ENCODE data around the gene S100A6.
"Not testable (repeated sequence)": the region's sequence is repeated elsewhere in the genome, so short reads cannot be mapped to it uniquely, and the experiment has no call there.

The S100A6 gene

DNA sequence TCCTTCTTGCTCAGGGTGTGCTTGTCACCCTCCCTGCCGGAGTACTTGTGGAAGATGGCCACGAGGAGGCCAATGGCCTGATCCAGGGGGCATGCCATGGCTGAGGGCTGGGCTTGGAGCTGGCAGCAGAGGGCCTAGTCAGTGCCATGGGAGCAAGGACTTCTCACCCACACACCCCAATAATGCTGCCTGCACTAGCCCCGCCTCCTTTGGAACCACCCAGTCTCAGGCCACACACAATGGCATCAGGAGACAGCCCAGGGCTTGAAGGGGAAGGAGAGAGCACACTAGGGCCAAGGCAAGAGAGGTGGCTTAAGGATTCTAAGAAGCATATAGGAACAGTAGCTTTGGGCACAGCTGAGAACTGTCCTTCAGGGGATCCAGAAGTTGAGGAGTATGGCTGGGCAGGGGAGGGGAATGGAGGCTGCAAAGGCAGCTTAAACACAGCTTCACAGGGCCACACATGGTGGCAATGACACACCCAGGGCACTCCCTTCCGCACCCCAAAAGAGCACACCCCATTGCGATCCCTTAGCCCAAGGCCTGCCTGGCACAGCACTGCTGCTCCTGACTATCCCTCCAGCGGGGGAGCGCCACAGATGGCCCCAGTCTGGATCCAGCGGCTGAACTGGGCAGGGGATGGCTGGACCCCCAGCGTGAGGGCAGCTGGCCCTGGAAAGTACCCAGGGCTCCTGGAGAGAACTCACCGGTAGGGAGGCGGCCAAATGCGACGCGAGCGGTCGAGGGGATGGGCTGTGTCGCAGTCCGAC, at the start of gene S100A6:
Gene S100A6 (minus strand): TSS at position 750 of the 770 bp plus-strand sequence. CDS start 652 bp downstream, at position 98.
- DNase-seq, result no peak

DNA sequence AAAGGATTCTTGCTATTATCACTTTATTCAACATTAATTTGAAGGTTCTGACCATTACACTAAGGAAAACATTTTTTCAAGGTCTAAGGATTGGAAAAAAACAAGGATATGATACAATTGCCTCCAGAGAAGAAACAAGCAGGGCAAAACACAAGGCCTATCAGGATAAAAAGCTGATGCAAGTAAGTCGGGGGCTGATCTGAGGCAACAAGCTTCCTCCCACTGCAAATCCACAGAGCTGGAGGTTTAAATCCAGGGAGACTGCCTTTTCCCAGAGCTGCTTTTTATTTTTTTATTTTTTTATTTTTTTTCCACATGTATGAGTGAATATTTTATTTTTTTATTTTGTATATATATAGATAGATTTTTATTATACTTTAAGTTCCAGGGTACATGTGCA, 49.2 kb upstream of the S100A6 start:
- no peak for DNase-seq

DNA sequence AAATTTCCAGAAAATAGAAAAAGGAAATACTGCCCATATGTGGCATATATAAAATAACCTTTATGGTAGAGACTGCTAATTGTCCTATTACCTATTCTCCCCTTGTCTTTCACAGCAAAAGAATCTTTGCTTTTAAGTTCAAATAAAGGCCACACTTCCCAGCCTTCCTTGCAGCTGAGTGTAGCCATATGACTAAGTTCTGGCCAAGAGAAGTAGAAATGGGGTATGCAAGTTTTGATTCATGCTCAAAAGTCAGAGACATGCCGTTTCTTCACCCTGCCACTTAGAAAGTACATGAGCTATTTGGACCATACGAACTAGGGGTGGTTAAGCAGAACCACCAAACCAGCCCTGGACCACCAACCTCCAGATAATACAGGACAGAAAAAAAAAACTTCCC, 48.2 kb upstream of the S100A6 start:
- DNase-seq, result no peak

DNA sequence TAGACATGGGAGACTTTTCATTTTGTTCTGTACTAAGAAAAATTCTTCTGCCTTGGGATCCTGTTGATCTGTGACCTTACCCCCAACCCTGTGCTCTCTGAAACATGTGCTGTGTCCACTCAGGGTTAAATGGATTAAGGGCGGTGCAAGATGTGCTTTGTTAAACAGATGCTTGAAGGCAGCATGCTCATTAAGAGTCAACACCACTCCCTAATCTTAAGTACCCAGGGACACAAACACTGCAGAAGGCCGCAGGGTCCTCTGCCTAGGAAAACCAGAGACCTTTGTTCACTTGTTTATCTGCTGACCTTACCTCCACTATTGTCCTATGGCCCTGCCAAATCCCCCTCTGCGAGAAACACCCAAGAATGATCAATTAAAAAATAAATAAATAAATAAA, 47.7 kb upstream of the S100A6 start:
- not testable (repeated sequence) for DNase-seq

DNA sequence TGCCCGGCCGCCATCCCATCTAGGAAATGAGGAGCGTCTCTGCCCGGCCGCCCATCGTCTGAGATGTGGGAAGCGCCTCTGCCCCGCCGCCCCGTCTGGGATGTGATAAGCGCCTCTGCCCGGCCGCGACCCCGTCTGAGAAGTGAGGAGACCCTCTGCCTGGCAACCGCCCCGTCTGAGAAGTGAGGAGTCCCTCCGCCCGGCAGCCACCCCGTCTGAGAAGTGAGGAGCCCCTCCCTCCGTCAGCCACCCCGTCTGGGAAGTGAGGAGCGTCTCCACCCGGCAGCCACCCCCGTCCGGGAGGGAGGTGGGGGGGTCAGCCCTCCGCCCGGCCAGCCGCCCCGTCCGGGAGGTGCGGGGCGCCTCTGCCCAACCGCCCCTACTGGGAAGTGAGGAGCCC, 47.0 kb upstream of the S100A6 start:
- DNase-seq, result not testable (repeated sequence)

DNA sequence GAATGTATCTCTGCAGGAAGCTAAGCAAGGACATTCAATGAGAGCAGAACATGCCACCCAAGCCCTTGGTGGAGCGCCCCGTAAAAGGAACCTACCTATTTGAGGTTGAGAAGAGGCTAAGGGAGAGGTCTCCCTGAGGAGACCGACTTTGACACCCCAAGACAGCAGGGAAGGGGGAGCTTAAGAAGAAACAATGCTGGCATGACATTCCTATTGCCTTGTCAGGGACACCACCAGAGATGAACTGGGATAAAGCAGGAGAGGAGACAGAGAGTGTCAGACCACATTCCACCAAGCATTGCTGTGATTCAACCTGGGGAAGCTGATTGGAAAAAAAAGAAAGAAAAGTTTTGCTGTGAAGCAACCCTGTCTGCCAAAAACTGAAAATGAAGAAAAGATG, 43.1 kb upstream of the S100A6 start:
- no peak for DNase-seq

DNA sequence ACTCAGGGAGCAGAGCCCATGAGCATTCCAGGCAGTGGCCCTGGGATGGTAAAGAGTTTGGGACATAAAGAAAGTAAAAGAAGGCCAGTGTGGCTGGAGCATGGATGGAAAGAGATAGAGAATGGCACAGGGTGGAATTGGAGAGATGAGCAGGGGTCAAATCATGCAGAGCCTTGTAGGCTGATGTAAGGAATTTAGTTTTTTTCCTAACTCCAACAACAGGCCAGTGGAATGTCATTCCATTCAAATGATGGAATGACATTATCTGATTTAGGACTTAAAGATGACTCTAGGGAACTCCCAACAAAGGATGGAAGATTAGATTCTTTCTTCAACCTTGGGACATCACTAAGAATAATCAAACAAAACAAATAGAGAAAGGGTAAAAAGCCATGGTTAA, 42.7 kb upstream of the S100A6 start:
- no peak for DNase-seq

DNA sequence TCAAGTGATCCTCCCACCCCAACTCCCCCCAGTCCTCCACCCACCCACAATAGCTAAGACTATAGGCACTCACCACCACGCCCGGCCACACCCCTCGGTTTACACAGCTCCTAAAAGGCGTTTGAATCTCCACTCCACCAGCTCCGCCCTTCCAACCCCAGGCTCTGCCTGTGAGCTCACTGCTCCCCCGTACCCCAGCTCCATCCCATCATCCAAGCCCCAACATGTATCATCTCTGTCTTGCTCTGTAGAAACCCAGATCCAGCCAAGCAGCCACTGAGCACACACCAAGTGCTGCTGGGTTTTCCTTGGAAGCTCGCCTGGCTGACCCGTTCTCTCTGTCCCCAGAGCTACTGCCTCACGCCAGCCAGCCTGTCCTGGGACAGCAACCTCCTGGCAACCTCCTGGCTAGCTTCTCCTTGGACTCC, 41.8 kb upstream of the S100A6 start:
- DNase-seq, result no peak

DNA sequence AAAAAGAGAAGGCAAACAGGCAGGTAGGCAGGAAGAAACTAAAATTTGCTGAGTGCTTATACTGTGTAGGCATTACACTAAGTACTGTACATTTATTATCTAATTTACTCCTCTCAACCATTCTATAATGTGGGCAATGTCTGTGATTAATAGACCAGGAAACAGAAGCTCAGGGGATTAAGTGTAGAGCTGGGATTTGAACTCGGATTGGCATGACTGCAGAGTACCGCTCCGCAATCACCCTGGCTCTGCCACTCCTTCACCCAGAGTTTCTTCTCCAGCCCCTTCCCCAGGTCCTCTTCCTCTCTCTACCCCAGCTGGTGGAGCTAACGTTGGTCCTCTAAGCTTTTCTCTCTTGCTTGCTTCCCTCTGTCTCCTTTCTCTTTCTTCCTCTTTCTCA, 41.3 kb upstream of the S100A6 start:
- DNase-seq, result no peak

DNA sequence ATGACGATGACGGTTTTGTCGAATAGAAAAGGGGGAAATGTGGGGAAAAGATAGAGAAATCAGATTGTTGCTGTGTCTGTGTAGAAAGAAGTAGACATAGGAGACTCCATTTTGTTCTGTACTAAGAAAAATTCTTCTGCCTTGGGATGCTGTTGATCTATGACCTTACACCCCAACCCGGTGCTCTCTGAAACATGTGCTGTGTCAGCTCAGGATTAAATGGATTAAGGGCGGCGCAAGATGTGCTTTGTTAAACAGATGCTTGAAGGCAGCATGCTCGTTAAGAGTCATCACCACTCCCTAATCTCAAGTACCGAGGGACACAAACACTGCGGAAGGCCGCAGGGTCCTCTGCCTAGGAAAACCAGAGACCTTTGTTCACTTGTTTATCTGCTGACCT, 39.7 kb upstream of the S100A6 start:
- not testable (repeated sequence) for DNase-seq

DNA sequence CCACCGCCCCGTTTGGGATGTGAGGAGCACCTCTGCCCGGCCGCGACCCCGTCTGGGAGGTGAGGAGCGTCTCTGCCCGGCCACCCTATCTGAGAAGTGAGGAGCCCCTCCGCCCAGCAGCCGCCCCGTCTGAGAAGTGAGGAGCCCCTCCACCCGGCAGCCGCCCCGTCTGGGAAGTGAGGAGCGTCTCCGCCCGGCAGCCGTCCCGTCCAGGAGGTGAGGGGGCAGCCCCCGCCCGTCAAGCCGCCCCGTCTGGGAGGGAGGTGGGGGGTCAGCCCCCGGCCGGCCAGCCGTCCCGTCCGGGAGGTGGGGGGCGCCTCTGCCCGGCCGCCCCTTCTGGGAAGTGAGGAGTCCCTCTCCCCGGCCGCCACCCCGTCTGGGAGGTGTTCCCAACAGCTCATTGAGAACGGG, 39.3 kb upstream of the S100A6 start:
- not testable (repeated sequence) for DNase-seq

DNA sequence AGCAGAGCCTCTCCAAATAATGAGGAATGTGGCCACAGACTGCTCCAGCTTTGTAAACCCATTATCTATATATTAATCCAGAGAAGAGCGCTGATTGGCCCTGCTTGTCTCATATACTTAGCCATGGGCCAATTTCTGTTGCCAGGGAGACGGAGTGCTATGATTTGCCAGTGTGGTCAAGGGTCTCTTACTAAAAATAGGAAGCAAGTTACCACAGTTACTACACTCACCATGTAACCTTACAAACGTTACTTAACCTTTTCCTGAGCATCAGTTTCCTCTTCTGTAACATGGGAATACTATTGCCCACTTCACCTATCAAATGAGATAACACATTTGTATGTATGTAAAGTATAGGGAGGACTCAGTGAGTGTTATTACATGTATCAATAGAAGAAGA, 37.6 kb upstream of the S100A6 start:
- no peak for DNase-seq

DNA sequence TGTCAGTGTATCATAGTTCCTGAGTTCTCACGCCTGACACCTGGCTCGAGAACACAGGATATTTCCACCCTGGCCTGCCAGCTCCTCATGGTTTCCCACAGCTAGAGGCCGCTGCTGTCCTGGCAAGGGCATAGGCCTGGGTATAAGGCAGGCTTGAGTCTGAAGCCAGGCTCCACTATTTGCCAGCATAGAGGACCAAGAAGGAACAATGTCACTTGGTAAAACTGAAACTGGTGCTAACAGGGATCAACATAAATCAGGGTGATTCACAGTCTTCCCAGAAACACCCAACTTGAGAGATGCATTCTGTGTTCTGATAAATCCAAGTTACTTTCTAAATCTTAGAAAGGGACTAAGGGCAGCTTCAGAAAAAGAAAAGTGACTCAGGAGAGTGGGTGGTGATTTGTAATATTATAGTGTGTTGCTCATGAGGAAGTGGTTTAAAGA, 36.8 kb upstream of the S100A6 start:
- DNase-seq, result peak; percentile 61 to 74

DNA sequence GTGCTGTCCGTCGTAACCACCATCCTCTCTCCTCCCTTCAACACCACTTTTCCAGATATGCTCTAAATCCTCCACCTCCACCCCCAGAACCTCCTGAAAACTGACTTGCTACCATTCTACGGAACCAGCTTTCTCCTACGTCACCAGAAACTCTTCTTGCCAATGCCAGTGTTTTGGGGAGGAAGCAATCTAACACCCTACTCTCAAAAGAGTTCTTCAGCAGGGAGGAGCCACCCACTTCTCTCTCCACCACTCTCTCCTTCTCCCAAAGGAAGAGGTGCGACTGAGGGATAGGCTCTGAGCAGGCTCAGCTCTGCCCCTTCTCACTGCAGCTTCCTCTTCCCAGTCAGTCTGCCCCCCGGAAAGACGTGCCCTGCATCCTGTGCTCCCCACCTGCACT, 35.9 kb upstream of the S100A6 start:
- no peak for DNase-seq

DNA sequence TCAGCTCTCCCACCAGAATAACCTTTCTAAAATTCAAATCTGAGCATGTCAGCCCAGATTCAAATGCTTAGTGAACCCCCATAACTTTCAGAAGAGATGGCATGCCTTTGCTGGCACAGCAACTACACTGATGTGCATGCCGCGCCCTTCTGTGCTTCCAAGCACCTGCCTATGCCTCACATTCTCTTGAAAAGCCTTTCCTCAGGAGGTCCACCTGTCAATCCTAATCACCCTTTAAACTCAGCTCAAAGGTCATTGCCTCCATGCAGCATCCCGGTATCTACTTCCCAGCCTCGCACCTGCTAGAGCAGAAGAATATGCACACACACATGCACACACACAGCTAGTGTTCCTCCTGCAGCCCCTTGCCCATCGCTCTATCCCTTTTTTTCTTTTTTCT, 35.1 kb upstream of the S100A6 start:
- no peak for DNase-seq

DNA sequence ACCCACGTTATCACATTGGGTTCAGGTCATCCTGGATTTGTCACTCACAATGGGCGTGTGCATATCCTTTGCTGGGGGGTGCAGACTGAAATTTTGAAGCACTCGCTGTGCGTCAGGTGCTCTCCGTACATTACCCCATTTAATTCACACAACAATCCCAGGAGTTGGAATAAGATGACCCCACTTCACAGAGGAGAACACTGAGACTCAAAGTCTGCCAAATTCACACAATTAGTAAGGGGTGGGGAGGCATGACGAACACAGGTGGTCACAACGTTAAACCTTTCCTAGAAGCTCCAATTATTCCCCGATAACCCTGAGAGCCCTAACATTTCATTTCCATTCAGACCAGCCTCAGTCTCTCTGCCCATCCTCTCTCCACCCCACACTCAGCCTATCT, 33.7 kb upstream of the S100A6 start:
- DNase-seq, result no peak

DNA sequence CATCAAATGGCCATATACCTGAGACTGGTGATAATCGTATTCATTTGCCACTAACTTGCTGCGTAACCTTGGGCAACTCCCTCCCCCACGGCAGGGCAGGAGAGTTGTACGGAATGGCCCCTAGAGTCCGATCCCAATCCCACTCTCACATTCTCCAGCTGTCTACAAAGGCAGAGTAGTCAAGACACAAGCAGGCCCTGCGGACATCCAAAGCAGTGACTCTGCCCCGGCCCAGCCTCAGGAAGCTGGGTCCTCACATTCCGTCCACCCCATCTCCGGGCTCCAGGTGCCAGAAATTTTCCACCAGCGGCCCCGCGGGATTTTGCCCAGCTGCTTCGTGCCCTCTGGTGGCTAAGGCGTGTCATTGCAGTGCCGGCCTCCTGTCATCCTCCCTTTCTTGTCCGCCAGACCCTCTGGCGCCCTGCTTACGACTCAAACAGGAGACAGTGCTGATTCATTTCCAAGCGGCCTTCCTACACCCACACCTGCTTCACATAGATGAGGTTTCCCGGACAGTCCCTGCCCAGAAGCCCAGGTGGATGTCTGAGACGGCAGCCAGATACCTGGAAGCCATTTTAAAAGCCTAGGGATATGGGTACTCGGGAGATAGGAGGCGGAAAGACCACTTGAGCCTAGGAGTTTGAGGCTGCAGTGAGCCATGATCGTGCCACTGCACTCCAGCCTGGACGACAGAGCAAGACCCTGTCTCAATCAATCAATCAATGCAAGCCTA, 32.7 kb upstream of the S100A6 start:
- DNase-seq, result peak; percentile 91

DNA sequence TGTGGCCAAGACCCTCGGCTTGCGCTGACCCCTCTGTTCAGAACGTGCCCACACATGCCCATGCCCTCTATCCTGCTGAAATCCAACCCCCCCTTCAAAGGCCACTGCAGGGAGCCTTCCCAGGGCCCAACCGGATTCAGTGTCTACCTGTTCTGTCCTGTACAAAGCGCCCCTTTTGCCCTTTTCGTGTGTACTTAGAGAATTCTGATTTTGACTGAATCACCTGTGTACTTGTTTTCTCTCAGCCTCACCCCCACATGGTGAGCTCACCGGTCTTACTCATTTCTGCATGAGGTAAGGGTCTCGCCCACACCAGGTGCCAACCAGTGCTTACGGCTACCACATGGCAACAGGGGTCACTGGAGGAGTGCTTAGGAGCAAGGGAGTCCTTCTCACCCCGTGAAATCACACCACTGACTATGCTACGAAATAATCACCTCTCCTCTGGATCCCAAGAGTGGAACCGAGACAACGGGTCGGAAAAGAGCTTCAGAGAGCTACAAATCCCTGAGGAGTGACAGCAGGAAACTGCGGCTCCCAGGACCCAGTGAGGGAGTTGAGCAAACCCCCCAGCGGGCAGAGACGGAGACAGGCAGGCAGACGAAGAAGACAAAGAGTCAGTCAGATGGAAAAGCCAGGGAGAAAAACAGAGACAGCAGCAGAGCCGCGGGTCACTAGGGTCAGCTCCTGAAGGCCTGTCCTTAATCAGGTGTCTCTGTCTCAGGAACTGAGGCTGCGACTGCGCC, 32.0 kb upstream of the S100A6 start:
- DNase-seq, result no peak

DNA sequence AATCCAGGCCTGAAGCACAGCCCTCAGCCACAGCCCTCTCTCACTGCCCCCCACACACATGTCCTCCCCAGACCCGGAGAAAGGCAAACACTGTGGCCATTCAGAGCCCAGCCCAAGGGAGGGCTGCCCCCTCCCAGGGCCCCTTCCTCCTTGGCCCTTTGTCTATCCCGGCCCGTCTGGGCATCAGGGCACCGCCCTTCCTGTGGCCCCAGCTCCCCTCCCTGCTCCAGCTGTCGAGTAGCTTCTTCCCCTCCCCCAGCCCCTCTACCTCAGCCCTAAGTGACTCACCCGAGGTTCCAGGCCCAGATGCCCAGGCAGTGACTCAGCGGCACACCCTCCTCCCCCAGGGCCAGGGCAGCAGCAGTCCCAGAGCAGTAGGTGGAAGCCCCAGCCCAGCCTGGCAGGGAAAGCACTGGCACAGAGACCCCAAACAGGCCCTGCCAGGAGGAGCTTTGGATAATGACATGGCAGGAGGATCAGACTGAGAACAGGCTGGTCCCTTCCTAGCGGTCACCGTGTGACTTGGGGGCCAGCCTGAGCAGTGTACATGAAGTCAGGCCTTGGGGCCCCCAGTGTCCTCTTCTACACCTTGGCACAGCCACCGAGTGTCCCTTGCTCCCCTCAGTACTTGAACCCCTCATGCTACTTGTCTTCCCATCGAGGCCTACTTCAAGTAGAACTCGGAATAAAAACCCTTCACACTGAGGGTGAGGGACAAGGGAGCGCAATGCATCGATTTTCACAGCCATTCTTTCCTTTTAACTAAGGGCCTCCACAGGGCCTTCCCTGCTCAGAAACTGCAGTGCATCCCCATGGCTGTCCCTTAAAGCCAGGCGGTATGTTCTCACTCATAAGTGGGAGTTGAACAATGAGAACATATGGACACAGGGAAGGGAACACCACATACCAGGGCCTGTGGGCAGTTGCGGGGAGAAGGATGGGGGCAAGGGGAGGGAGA, 30.9 kb upstream of the S100A6 start:
- peak; percentile 37 to 42 for DNase-seq

DNA sequence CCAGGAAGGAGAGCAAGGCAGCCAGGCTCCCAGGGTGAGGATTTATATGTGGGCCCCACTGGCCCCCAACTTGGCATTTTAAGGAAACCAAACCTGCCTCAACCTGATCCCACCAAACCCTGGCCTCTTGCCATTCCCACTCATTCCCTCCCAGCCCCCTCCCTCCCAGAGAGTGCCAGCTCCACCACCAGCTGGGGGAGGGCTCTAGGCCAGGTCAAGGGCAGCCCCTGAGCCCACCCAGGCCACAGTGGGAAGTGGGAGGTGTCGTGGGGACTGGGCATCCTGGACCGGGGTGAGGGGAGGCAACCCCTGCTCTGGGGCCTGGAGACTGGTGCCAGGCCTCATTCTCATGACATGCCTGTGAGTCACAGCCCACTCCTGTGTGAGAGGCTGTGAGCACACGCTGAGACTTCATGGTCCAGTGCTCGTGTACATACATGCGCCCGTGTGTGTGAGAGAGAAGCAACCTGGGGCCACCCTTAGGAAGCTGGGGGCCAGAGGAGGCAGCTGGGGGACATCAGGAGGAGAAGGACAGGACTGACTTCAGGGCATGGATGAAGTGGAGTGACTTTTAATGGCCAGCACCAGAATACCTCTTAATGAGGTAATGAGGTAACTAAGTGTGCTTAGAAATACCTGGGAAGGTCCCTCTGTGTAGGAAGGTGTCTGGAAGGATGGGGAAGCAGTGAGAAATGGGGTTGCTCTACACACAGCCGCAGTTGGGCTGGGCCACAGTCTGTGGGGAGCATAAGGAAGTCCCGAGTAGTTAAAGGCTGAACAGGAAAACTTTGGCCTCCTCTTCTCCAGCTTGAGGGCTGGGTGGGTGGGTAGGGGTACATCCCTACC, 30.0 kb upstream of the S100A6 start, which contains the start of gene S100A2:
Gene S100A2 (minus strand): TSS at position 316 of the 846 bp plus-strand sequence. CDS start 1,967 bp downstream, outside the sequence.
- no peak for DNase-seq

DNA sequence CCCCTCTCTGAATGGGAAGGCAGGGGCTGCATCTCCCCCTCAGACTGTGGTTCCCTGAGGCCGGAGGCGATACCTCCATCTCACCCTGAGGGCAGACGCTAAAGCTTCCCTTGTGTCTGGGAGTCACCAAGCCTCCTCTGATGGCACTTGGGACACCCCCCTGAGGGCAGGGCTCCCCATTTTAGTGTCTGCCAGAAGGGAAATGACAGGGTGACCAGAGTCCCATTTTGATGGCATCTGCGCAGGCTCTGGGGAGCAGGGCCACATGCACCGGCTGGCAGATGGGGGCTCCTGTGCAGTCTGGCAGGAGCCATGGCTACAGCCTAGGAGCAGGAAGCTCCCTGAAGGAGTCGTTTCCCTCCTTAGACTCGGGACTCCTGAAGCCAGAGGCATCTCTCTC, 28.2 kb upstream of the S100A6 start:
- DNase-seq, result no peak
